GM13977 (cell line): ENCODE data around the gene ZNF717.

Experiments
- DNase-seq: peaks from one replicate; pipeline ENCODE4 v3.0.0; 2012; ENCODE audit warnings: low spot score
- CTCF ChIP-seq: IDR thresholded peaks from 2 replicates; pipeline ENCODE4 v1.5.1; 2012; ENCODE audit warnings: mild to moderate bottlenecking, control low read depth; ENCODE audit not compliant: insufficient read depth; ENCODE audit errors: extremely low read depth, missing control alignments
- in situ Hi-C: fragments of 300-500 bp; cut with MboI; formaldehyde crosslinking; loops from one replicate; pipeline ENCODE4 v1.12.0; 2022; ENCODE audit warnings: low sequenced_read_pairs, low pct_unique_long_range_greater_than_20kb, mixed read lengths, inconsistent platforms; ENCODE audit not compliant: unreplicated experiment

The ZNF717 gene

DNA sequence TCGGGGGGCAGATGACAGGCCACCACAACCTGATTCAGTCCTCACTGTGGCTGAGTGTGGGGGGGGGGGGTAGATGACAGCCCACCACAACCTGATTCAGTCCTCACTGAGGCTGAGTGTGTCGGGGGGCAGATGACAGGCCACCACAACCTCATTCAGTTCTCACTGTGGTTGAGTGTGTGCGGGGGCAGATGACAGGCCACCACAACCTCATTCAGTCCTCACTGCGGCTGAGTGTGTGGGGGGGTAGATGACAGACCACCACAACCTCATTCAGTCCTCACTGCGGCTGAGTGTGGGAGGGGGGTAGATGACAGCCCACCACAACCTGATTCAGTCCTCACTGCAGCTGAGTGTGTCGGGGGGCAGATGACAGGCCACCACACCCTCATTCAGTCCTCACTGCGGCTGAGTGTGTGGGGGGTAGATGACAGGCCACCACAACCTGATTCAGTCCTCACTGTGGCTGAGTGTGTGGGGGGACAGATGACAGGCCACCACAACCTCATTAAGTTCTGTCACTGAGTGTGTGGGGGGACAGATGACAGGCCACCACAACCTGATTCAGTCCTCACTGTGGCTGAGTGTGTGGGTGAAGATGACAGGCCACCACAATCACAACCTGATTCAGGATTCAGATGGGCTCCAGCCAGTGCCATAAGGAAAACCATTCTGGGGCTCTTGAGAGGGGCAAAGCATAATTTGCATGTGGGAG lies 16.9 kb downstream of the ZNF717 start:
- TF ChIP-seq CTCF, result no peak
- in situ Hi-C loops, result no loop called here
- no peak for DNase-seq

DNA sequence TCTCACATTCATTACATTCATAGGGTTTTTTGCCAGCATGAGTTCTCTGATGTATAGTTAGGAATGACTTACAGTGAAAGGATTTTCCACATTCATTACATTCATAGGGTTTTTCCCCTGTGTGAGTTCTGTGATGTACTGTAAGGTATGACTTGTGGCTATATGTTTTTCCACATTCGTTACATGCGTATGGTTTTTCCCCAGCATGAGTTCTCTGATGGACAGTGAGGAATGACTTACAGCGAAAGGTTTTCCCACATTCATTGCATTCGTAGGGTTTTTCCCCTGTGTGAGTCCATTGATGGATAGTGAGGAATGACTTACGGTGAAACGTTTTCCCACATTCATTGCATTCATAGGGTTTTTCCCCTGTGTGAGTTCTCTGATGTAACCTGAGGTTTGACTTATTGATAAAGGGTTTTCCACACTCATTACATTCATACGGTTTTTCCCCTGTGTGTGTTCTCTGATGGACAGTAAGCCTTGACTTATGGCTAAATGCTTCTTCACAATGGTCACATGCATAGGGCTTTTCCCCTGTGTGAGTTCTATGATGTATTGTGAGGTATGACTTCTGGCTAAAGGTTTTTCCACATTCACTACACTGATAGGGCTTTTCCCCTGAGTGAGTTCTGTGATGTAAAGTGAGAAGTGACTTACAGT lies 47.4 kb downstream of the ZNF717 start:
- TF ChIP-seq CTCF, result no peak
- in situ Hi-C loops, result no loop called here

GRCh38 chr3:75727985-75728384 lies 57.4 kb downstream of the ZNF717 start:
- no peak for DNase-seq
- TF ChIP-seq CTCF, result no peak
- in situ Hi-C loops, result no loop called here

More for the DNA sequence above, 47.4 kb downstream of the ZNF717 start:
- DNase-seq, result no peak

DNA sequence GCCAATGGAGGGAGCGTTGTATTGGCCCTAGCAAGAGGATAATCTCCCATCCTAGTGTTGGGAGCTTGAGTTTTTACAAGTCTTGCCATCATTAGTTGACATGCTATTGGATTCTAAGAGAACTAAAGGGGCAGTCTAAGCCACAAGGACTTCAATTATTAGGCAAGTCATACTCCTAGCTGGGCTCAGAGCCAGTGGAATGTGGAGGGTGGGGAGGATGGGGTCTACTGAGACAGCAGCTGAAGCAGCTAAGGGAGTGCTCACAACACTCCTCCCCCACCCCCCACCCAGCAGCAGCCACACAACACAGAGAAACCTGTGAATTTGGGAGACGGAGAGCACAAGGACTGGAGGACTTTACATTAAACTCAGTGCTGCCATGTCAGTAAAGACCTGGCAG lies 93.3 kb downstream of the ZNF717 start:
- no peak for TF ChIP-seq CTCF
- in situ Hi-C loops, result no loop called here
- DNase-seq, result no peak

- TF ChIP-seq CTCF, result no peak
- in situ Hi-C loops, result no loop called here
- DNase-seq, result no peak
These were observed 98.0 kb downstream of the ZNF717 start for GRCh38 chr3:75687323-75687722.
